ENCODE data around the gene ATG4D.
"Not testable (repeated sequence)": the region's sequence is repeated elsewhere in the genome, so short reads cannot be mapped to it uniquely, and the experiment has no call there.

The ATG4D gene

DNA sequence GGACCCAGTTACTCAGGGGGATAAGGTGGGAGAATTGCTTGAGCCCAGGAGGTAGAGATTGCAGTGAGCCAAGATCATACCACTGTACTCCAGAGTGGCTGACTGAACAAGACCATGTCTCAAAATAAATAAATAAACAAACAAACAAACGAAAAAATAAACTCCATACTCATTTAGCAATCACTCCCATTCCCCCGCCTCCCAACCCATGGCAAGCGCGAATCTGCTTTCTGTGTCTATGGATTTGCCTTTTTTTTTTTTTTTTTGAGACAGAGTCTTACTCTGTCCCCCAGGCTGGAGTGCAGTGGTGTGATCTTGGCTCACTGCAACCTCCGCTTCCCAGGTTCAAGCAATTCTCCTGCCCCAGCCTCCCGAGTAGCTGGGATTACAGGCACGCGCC is 16.8 kb upstream of the ATG4D start:
- POLR2A ChIA-PET; H3K4me3 ChIP-seq (ENCODE audit: low read depth, low read length); H3K36me3 ChIP-seq (ENCODE audit: control insufficient read depth in 2 of 2, insufficient read depth in 1 of 2, low read length in 2 of 2); H3K9me3 ChIP-seq (ENCODE audit: control insufficient read depth, insufficient read depth, low read depth, low read length); H3K27ac ChIP-seq (ENCODE audit: extremely low read depth, low read depth, low read length); H3K4me1 ChIP-seq (ENCODE audit: control insufficient read depth, insufficient read depth, low read length): not testable (repeated sequence)
- CTCF ChIA-PET, result interaction anchor here (0.6 kb wide), 1 partner anchor 558 kb away, joined by 4 read pairs; no protein-coding TSS in a partner anchor
- TF ChIP-seq, protein P1, sequence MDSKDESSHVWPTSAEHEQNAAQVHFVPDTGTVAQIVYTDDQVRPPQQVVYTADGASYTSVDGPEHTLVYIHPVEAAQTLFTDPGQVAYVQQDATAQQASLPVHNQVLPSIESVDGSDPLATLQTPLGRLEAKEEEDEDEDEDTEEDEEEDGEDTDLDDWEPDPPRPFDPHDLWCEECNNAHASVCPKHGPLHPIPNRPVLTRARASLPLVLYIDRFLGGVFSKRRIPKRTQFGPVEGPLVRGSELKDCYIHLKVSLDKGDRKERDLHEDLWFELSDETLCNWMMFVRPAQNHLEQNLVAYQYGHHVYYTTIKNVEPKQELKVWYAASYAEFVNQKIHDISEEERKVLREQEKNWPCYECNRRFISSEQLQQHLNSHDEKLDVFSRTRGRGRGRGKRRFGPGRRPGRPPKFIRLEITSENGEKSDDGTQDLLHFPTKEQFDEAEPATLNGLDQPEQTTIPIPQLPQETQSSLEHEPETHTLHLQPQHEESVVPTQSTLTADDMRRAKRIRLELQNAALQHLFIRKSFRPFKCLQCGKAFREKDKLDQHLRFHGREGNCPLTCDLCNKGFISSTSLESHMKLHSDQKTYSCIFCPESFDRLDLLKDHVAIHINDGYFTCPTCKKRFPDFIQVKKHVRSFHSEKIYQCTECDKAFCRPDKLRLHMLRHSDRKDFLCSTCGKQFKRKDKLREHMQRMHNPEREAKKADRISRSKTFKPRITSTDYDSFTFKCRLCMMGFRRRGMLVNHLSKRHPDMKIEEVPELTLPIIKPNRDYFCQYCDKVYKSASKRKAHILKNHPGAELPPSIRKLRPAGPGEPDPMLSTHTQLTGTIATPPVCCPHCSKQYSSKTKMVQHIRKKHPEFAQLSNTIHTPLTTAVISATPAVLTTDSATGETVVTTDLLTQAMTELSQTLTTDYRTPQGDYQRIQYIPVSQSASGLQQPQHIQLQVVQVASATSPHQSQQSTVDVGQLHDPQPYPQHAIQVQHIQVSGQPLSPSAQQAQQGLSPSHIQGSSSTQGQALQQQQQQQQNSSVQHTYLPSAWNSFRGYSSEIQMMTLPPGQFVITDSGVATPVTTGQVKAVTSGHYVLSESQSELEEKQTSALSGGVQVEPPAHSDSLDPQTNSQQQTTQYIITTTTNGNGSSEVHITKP (tag by site-specific recombination; IDR thresholded peaks at IDR 0.05), result peak; percentile 81

DNA sequence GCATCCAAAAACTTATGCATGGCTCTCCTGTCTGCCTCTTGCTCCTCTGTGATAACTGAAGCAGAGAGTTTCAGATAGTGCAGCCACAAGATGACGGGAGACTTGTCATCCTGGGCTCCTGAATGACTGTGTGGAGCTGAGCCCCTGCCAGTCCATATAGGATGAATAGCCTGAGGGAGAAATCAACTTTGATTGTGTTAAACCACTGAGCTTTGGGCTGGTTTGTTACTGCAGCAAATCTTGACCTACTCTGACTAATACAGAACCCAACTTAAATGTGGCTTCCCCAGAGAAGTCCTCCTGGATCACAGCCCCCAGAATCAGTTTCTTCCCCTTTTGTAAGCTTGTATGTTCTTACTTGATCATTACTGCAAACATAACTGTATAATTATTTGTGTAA is 11.2 kb upstream of the ATG4D start:
- POLR2A ChIA-PET, result no interaction called here
- H3K4me3 ChIP-seq (ENCODE audit: low read depth, low read length), result no peak overlapping the region
- CTCF ChIA-PET, result interaction anchor here (0.7 to 1.2 kb wide), 4 partner anchors 9 to 274 kb away, joined by 3 to 6 read pairs (median 3); no protein-coding TSS in a partner anchor
- H3K27ac ChIP-seq (ENCODE audit: extremely low read depth, low read depth, low read length), result no peak overlapping the region
- H3K36me3 ChIP-seq (ENCODE audit: control insufficient read depth in 2 of 2, insufficient read depth in 1 of 2, low read length in 2 of 2), result no peaks in the 10 kb centered on the region
- no peak for TF ChIP-seq ZNF311 (tag by site-specific recombination; IDR thresholded peaks at IDR 0.05; ENCODE audit: borderline replicate concordance)
- peak; percentile 30 for TF ChIP-seq SETDB1 (IDR thresholded peaks at IDR 0.05; ENCODE audit: insufficient read length, low read length)
- H3K4me1 ChIP-seq (ENCODE audit: control insufficient read depth, insufficient read depth, low read length), result no peaks in the 10 kb centered on the region
- no peaks in the 10 kb centered on the region for H3K9me3 ChIP-seq (ENCODE audit: control insufficient read depth, insufficient read depth, low read depth, low read length)

DNA sequence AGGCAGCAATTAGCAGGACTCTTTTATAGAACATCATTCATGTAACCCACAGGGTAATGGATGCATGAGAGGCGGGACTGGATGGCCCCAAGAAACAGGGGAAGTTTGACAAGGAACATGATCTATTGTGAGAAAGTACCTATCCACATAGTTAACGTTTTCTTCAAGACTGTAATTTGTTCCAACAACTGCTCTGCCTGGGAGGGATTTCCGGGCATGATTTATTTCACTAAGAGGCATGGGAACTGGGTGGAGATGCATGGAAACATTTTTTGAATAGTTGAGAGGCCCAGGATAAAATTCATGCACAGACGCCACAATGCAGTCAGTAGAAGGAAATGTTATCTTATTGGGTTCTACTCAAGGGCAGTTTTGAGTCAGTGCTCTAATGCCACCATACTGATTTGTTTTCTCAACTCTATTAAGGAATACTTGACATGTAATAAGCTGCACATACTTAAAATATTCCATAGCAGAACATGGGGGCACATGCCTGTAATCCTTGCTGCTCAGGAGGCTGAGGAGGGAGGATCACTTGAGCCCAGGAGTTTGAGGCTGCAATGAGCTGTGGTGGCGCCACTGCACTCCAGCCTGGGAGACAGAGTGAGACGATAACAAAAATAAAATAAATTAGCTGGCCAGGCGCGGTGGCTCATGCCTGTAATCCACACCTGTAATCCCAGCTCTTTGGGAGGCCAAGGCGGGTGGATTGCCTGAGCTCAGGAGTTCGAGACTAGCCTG is 9.9 kb upstream of the ATG4D start:
- Histone ChIP-seq H3K4me1 (ENCODE audit: control insufficient read depth, insufficient read depth, low read length) (no peaks in the 10 kb centered on the region), H3K4me3 (ENCODE audit: low read depth, low read length) (no peak overlapping the region), H3K36me3 (ENCODE audit: control insufficient read depth in 2 of 2, insufficient read depth in 1 of 2, low read length in 2 of 2) (no peaks in the 10 kb centered on the region), H3K9me3 (ENCODE audit: control insufficient read depth, insufficient read depth, low read depth, low read length) (no peaks in the 10 kb centered on the region), H3K27ac (ENCODE audit: extremely low read depth, low read depth, low read length) (no peak overlapping the region)
- ChIA-PET POLR2A (interaction anchor here (1.7 kb wide), 1 partner anchor 10 kb away, joined by 6 read pairs; the partner anchor contains the start of gene ATG4D), CTCF (interaction anchor here (0.6 to 1.0 kb wide), 3 partner anchors 17 to 47 kb away, joined by 3 to 4 read pairs (median 3); no protein-coding TSS in a partner anchor)
- no peak for TF ChIP-seq ZFP41 (tag by site-specific recombination; IDR thresholded peaks at IDR 0.05; ENCODE audit: borderline replicate concordance)
- 0 out of 2 replicates have a peak, but pooled peaks have one; percentile 10 for TF ChIP-seq GLIS1 (tag by site-specific recombination; IDR thresholded peaks at IDR 0.05)
- peak; percentile 96 for TF ChIP-seq SP7 (tag by site-specific recombination; IDR thresholded peaks at IDR 0.05)

DNA sequence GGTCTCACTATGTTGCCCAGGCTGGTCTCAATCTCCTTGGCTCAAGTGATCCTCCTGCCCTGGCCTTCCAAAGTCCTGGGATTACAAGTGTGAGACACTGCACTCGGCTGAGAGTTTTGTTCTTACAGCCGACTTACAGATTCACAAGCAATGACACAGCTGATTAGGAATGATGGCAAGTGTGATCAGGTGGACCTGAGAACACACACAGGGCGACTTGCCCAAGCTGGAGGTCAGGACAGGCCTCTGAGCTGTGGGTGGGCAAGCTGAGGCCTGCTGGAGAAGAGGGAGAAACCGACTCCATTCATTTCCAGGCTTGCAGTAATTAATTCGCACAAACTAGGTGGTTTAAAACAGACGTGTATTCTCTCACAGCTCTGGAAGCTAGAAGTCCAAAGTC is 8.1 kb upstream of the ATG4D start:
- H3K4me3 ChIP-seq (ENCODE audit: low read depth, low read length), result no peak overlapping the region
- CTCF ChIA-PET, result interaction anchor here (0.7 to 1.2 kb wide), 3 partner anchors 25 to 56 kb away, joined by 3 to 6 read pairs (median 3); no protein-coding TSS in a partner anchor
- H3K4me1 ChIP-seq (ENCODE audit: control insufficient read depth, insufficient read depth, low read length), result no peaks in the 10 kb centered on the region
- H3K27ac ChIP-seq (ENCODE audit: extremely low read depth, low read depth, low read length), result no peak overlapping the region
- POLR2A ChIA-PET, result interaction anchor here (0.7 to 1.7 kb wide), 2 partner anchors 8 to 162 kb away, joined by 6 to 14 read pairs; partner anchors contain the start of gene ATG4D
- H3K9me3 ChIP-seq (ENCODE audit: control insufficient read depth, insufficient read depth, low read depth, low read length), result no peaks in the 10 kb centered on the region
- no peaks in the 10 kb centered on the region for H3K36me3 ChIP-seq (ENCODE audit: control insufficient read depth in 2 of 2, insufficient read depth in 1 of 2, low read length in 2 of 2)
- no peak for TF ChIP-seq ZNF174 (tag by site-specific recombination; IDR thresholded peaks at IDR 0.05)
- TF ChIP-seq ZNF324 (tag by site-specific recombination; IDR thresholded peaks at IDR 0.05), result no peak
- peak; percentile 65 for TF ChIP-seq GLIS1 (tag by site-specific recombination; IDR thresholded peaks at IDR 0.05)

DNA sequence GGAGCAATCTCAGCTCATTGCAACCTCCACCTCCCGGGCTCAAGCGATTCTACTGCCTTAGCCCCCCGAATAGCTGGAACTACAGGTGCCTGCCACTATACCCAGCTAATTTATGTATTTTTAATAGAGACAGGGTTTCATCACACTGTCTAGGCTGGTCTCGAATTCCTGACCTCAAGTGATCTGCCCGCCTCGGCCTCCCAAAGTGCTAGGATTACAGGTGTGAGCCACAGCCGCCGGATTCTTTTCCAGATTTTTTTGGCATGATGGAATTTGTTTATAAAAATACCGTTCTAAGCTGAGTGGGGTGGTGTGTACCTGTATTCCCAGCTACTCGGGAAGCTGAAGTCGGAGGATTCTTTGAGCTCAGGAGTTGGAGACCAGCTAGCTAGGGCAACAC is 6.0 kb upstream of the ATG4D start:
- POLR2A ChIA-PET, result interaction anchor here (0.9 kb wide), 1 partner anchor 15 kb away, joined by 4 read pairs; no protein-coding TSS in a partner anchor
- Histone ChIP-seq H3K4me1 (ENCODE audit: control insufficient read depth, insufficient read depth, low read length) (no peaks in the 10 kb centered on the region), H3K4me3 (ENCODE audit: low read depth, low read length) (no peak overlapping the region), H3K9me3 (ENCODE audit: control insufficient read depth, insufficient read depth, low read depth, low read length) (no peaks in the 10 kb centered on the region), H3K36me3 (ENCODE audit: control insufficient read depth in 2 of 2, insufficient read depth in 1 of 2, low read length in 2 of 2) (no peaks in the 10 kb centered on the region), H3K27ac (ENCODE audit: extremely low read depth, low read depth, low read length) (no peak overlapping the region)
- CTCF ChIA-PET, result interaction anchor here (0.7 to 1.2 kb wide), 3 partner anchors 11 to 106 kb away, joined by 3 to 5 read pairs (median 5); no protein-coding TSS in a partner anchor
- TF ChIP-seq ZNF335 (tag by site-specific recombination; conservative IDR thresholded peaks at IDR 0.05), result 0 out of 2 replicates have a peak, but pooled peaks have one; percentile 13
- no peak for TF ChIP-seq BCL11A (tag by site-specific recombination; IDR thresholded peaks at IDR 0.05; ENCODE audit: low read depth)
- no peak for TF ChIP-seq SCRT1 (tag by site-specific recombination; IDR thresholded peaks at IDR 0.05; ENCODE audit: borderline replicate concordance)
- no peak for TF ChIP-seq ZNF623 (tag by site-specific recombination; IDR thresholded peaks at IDR 0.05)
- no peak for TF ChIP-seq ZBTB1 (tag by site-specific recombination; IDR thresholded peaks at IDR 0.05)
- peak; percentile 58 for TF ChIP-seq GLIS1 (tag by site-specific recombination; IDR thresholded peaks at IDR 0.05)
- TF ChIP-seq, protein P2, sequence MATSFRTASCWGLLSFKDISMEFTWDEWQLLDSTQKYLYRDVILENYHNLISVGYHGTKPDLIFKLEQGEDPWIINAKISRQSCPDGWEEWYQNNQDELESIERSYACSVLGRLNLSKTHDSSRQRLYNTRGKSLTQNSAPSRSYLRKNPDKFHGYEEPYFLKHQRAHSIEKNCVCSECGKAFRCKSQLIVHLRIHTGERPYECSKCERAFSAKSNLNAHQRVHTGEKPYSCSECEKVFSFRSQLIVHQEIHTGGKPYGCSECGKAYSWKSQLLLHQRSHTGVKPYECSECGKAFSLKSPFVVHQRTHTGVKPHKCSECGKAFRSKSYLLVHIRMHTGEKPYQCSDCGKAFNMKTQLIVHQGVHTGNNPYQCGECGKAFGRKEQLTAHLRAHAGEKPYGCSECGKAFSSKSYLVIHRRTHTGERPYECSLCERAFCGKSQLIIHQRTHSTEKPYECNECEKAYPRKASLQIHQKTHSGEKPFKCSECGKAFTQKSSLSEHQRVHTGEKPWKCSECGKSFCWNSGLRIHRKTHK (tag by site-specific recombination; IDR thresholded peaks at IDR 0.05), result no peak
- TF ChIP-seq ZNF600 (tag by site-specific recombination; IDR thresholded peaks at IDR 0.05), result no peak
